Right renal cortex interstitium (tissue), 3 donors: ENCODE results near the gene STK32A. TPM values are rescaled to one million over a fixed set of nuclear protein-coding genes. Genes with fewer than 3 reads are reported as not detected.

ENCODE experiments used
- DNase-seq, 3 donors: peaks; one replicate each; pipeline ENCODE4 v3.0.0-alpha.2; 2013; ENCODE audit warnings: low read depth in 3 of 3, low spot score in 2 of 3
- polyA plus RNA-seq, 3 donors: library from polyadenylated mRNA; unstranded; fragments of 120-200 nt; gene quantifications; one replicate each; pipeline ENCODE4 v1.2.1, GENCODE V29; 2013; ENCODE audit not compliant: insufficient read length in 3 of 3

STK32A gene
- polyA plus RNA-seq, 3 donors, result 11.6 to 14.3 (median 13.4) TPM

DNA sequence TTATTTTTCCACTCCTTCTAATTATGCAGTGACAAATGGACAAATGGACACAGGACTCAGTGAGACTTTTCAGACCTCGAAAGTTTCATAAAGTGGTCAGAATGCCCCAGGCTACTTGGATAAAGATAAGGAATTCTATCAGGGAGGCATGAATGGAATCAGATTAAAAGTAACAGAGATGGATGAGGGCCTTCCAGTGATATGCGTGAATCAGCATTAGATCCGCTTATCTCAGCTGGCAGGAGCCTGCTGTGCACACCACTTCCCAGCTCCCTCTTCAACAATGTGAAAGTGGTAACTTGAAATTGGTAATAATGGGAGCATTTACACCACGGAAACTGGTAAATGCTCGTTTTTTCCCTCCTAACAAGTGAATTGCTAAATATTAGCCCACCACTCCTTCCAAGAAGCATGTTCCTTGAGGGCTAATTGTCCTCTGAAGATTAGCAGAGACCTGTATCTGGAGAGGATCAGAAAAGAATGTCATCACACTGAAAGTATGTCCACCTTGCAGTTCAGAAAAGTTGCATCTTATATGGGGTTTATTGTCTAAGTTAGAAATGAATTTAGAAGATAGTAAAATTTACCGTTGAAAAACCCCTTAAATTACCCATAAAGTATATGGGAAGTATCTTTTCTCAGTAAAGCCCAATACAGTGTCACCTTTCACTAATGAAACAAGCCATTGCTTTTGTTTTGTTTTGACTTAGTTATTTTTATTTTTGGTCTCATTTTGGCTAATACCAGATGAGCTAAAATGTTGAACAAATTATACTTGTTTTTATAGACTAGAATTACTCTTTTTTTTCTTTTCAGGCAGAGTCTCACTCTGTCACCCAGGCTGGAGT lies 149.7 kb downstream of the STK32A start:
- DNase-seq, result no peak

DNA sequence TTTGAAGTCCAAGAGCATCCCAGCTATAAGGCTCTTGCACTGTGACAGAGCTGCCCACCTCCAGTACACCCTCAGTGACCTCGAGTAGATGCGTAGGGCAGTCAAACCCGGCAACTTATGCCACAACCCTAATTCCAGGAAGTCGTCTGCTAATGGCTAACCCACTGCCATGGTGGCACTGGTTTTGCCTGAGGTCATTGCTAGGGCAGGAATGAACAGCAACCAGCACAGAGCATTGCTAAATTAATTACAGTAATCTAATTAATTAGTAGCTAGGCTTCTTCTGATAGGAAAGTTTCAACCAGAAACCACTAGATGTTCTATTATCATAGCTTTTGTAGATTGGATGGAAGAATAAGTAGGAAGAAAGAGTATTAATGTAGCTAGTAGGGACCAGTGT lies 152.3 kb downstream of the STK32A start:
- no peak for DNase-seq

DNA sequence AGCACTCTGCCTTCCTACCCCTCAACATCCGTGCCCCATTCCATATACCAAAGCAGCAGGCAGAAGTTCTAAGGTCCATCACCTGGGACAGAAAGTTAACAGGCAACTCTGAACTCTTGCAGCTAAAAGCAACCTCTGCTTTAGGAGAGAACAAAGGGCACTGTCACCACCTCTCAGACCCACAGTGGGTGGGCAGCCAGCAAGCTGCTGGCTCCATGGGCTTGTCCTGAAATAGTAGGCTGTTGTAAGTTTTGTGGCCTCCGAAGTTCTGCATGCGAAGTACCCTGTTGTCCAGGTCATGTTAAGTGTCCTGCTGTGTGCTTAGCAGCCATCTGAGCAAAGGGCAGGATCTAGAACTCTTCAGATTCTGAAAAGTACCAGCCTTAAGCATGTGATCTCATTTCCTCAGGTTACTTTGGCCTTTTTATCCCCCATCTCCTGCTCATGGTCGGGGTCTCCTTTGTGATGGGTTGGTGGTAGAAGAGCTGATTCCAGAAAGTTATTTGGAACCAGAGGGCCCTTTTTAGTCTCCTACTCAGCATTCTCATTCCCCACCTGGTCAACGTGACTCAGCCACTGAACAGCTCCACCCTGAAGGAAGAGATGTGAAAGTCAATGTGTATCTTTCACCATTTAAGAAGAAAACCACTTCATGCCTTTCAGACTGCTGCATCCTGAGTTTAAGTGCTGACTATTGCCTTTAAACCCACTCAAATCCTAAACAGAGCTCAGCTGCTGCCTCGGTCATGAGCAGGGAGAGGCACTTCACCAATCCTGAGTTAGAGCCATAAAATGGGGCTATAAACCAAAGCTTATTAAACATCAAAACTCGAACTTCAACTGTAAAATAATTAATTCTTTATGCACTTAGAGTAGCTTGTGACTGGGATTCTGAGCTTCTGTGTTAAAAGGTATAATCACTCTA lies 153.6 kb downstream of the STK32A start:
- DNase-seq, result no peak

DNA sequence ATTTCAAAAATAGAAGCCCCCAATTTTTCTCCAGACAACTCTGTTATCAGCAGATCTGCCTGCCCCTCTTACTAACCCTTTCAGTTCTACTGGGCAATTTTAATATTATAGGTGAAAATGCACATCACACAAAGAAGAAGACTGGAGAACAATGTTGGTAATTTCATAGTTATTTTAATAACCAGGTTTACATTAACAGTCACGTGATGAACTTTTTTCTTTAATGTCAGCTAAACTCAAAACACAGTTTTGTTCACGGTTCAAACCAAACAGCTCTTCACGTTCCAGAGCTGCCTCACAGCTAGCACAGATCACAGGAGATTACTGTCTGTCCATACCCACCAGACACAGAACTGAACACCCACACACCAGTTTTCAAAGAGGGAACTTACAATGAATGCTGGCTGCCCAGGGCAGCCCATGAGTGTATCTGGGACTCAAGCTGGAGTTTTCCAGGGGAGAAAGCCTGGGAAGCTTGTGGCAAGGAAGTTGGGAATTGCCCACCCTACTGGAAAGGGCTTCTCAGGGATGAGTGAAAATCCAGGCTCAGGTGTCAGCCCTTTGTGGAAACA lies 155.9 kb downstream of the STK32A start:
- no peak for DNase-seq

DNA sequence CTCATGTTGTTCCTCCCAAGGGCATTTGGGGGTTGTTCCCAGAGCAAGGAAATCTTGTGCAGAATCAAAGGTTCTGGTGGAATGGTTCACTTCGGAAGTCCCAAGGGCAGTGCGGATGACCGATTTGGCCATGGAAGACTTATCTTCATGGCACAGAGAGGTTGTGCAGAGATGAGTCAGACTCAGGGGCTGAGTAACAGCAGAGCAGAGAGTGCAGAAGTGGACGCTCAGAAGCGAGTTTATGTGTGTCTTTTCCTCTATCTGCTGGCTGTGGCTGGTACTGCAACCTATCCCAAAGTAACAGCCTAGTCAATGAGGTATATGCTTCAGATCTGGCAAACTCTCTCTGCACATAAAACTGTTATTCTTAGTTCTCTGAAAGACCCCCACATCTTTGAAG lies 157.0 kb downstream of the STK32A start:
- DNase-seq, result no peak

DNA sequence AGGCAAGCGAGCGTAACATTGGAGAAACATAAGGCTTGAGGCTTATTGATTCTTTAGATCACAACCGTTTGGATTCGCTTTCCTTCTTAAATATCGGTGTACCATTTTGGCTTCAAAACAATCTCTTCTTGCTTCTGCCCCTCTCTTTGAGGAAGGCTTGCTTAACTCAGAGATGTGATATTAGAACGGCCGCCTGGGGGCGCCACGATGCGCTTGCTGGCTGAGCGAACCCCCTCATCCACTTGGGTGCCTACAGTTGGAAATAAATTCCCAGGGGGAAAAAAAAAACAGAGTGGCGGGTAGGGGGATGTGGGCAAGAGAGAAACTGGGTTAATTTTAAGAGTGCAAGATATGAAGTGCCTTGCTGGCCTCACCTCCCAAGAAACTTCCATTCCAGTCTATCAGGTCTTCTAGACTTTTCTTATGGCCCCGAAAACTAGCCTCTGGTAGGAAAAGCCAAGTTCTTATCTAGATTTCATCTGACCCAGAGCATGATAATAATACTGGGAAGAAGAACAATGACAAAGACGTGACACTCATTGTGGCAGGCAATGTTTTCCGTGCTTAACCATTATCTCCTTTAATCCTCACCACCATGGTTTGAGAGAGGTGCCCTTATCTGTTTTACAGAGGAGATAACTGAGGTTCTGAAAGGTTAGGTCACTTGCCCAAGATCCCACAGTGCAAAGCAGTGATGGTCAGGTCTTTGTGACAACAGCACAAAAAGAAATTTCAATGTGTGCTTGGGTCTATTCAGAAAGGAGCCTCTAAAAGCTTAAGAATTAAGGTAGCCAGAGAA lies 159.2 kb downstream of the STK32A start:
- no peak for DNase-seq

DNA sequence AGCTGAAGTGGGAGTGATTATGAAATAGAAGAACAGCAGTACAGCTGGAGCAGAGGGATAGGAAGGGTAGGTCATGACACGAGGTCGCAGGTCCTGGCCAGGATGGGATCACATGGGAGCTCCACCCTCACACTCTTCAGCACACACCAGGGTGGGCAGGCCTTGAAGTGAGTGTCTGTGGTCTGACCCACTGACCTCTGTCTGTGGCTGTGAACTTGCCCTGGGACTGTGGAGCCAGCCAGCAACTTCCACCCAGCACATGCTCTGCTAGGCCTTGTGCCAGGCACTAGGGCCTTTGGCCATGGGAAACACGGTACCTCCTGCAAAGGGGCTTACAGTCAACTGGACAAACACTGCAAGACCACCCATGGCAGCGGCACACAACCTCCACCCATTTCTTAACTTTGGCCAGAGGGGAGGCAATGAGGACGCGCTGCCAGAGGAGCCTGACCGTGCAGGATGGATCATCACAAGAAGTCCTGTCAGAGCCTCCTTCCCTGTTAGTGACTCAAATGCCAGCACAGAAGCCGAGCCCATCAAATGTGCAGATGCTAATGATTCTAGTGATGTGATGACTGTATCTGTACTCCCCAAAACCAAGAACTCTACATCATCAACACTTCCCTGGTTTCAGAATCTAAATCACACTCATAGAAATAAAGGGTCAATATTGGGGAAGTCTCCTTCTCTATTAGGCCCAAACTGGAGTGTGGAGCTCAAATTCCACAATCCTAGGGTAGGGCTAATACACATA lies 161.4 kb downstream of the STK32A start:
- DNase-seq, result no peak

DNA sequence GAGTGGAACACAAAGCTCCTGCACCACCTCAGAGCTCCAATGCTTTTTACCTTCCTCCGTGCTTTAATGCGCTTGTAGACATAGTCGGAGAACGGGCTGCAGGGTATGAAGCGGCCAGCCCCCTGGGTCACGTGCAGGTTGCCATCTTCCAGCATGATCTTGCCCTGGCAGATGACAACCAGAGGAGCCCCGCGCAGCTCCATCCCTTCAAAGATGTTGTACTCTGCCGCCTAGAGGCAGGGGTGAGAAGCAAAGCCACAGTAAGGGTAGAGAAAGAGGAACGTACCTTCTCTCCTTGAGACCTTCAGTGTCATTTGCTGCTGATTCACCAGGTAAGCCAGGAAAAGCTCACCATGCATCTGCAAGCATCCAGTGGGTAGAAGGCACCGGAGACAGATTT lies 162.8 kb downstream of the STK32A start:
- DNase-seq, result no peak

DNA sequence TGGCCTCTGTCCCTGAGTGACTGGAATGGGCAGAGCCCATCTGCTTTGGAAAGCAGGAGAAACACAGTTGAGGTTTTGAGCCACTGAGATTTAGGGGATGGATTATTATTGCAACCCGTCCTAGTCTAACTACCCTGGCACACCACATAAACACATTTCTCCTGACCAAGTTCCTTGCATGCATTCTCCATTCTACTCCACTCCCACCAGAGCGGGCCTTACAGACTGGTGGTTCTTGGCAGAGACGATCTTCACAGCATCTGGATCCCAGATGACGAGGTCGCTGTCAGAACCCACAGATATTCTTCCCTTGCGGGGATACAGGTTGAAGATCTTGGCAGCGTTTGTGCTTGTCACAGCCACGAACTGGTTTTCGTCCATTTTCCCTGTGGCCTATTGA lies 164.0 kb downstream of the STK32A start:
- DNase-seq, result no peak

DNA sequence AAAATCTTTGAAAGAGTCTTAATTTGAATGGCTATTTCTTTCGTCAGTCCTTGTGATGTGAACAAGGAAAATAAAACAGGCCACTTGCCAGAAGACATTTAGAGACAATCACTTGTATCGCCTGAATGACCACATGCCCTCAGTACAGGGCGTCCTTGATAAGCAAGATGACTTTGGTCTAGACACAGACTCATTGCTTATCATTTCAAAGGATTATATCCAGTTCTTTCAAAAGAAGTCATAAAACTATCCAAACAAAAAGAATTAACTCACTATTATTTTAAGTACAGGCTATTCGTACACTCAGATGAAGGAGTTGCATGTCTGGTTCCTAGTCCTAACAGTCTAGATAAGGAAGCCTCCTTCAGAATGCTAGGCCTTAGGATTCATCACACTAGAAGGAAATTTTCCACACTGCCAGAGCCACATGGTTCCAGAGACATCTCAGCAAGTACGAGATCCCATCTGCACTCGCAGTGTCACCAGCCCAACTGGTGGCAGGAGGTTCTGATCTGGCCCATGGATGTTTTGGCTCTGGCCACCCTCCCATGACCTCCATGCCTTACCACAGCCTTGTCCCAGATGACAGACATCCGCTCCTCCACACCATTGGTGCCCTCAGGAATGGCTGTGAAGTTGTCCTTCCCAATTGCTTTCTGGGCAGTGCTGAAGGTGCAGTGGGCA lies 165.4 kb downstream of the STK32A start:
- DNase-seq, result no peak

DNA sequence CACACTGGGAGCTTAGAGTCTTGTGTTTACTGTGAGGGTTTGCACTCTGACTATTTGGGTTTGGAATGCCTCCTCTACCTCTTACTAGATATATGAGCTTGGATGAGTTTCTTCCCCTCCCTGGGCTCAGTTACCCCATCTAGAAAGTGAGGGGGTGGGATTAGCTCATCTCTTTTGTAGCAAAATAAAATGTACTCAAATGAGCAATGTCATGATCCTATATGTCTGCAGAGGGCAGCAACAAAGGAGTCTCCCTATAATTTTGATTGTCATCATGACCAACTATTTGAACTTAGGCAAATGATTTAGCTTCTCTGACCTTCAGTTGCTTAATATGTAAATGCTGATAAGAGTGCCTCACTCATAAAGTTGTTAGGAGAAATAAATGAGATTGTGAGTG lies 166.1 kb downstream of the STK32A start:
- no peak for DNase-seq

DNA sequence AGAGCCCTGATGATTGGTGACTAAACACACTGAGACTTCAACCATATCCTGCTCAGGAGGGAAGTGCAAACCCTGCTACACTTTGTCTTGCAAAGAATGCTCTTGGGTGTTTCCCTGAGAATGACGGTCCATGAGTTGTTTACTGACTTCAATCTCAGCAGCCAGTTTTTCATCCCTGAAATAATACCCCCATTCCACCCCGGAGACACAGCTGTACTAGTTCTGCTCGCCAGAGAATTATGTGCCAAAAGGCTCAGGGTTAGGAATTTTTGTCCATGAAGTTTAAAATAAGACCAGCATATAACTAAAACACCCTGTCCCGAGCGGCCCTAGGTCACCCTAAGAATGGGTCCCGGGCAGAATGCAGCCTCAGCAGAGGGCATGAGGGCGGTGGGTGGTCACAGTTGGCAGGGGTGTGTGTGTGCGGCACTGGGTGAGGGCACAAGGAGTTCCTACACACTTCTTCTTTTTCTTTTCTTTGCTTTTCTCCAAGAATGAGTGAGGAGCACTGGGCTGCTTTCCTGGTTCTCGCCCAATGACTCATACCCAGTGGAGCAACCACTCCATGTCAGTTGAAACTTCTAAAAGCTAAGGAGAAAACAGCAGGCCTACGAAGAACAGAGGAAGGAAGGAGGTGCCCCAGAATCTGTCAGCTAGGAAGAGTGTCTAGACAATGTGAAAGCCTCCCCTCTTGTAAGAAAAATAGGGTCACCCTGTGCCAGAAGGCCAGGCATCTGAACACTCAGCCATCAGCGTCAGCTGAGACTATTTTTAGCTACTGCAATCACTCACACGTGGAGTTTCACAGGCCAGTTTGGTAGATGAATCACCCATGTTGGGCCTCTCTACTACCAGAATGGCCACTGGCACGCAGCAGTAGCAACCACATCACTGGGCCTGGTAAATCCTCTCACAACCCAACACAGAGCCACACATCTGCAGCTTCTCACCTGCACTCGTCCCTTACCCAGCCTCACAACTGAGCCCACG lies 169.1 kb downstream of the STK32A start:
- DNase-seq, result no peak

DNA sequence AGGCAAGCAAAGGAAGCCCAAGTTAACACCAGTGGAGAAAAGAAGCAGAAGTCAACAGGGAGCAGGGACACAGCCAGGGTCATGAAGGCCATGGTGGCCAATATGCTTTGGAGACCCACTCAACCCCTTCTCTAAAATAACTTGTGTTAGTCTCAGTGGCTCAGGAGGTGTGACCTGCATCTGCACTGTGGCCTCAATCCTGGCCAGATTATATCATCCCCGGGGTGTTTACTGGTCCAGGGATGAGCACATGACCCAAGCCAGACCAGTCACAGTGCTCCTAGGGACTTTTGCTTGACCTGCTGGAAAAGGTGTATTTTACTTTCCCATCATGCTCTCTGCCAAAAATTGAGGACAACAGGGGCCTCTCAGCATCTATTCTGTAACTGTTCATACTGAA lies 169.9 kb downstream of the STK32A start:
- no peak for DNase-seq

DNA sequence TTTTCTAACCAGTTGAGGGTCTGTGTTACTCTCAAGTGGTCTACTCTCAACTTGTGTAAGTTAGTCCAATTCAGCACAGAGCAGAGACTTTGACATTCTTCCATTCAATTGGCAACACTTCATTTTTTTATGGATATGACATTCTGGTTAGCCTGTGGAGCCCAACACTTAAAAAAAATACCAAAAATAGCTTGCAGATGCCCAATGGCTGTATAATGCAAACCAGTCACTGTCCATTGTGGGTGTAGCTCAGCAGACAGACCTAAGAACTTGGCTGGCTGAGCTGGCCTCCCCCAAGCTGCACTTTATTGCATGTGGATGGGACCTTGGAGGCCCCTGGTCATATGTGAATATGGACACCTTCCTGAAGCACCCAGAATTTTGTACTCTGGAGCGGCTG lies 171.8 kb downstream of the STK32A start:
- DNase-seq, result no peak

DNA sequence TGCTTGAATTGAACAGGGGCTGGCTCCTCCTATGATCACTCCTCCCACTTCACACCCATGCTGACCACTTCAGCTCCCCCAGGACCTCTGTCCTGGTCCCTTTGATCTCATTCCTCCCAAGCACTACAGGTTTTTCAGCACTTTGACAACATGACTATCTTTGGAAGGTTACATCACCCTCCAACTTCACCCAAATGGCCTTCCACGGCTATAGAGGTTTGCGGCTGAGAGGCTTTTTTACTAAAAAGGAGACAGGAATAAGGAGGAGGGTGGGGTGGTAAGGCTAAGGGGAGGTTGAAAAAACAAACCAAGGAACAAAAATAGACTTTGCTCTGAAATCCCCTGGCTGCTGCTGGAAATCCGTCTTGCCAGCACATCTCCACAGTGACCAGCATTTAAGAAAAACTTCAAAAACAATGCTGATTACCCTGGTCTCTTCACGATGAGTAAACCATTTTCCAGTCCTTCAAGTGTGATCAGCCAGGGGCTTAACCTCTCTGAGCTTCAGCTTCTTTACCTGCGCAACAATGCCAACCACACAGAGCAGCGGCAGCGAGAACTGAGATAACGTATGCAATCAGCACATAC lies 172.4 kb downstream of the STK32A start:
- DNase-seq, result no peak

DNA sequence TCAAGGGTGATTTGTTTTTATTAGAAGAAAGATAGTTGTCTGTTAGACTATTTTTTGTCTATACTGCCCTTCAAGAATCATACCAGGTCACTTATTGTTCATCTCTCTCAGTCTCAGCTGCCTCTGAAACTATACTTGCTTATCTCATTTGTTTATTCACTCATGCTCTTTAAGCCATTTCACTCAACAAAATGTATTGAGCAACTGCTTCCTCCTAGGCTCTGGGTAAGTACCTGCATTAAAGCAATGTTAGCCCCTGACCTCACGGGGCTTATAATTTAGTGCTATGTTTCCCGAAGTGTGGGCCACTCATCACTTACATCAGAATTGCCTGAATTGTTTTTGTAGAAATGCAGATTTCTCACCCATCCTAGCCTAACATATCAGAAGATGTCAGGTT lies 174.2 kb downstream of the STK32A start:
- no peak for DNase-seq

DNA sequence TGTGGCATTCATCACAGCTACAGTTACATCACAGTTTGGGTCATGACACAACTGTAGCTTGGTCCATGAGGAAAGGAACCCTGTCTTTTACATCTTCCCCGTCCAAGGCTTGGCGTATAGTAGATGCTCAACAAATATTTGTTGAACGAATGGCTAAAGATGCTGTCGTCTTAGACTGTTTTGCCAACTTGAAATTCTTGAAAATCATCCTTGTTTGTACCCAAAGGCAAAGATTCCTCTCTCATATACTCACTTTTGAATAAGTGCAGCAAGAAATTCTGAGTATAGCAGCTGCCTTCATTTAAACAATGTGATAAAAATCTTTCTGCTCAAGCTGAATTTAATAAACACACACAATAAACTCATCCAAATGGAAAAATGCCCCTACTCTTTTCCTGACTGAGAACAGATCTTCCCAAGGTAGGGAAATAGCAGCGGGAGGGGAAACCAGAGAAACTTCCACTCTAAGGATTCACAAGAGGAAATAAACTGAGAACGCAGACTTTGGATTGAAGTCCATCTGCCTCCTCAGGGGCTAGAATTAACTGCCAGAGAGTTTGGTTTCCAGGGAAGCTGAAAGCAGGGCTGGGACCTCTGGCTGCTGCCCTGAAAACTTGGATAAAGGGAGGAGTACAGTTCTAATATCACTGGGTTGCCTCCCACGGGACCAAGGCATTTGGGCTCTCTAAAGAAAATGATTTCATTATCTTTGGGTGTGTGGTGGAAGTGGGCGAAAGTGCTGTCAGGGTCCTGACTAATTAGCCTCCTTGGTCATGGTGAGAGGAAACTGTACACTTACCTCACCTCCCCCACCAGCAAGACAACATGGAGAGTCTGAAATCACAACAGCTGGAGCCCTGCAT lies 175.9 kb downstream of the STK32A start:
- peak in 2 of 3 donors; percentile 32 to 34 for DNase-seq
